SK-N-SH treated with all-trans-retinoic acid at 6 μM for 48 hours (cell line): Measurements from ENCODE around the gene SENP1.

Experiments used
- ARNTL ChIP-seq: fragments of 450-650 bp; formaldehyde crosslinking; IDR thresholded peaks from 2 replicates; pipeline ENCODE4 v1.5.0; 2020; ENCODE audit warnings: low read depth, mild to moderate bottlenecking, moderate library complexity, borderline replicate concordance
- ESRRG ChIP-seq: fragments of 250-450 bp; sonication (Bioruptor Pico); IDR thresholded peaks from 2 replicates; pipeline ENCODE4 v1.6.1; 2021; ENCODE audit warnings: mild to moderate bottlenecking
- GLIS3 ChIP-seq: fragments of 250-450 bp; sonication (Bioruptor Pico); IDR thresholded peaks from 2 replicates; pipeline ENCODE4 v1.5.0; 2020; ENCODE audit warnings: mild to moderate bottlenecking, moderate library complexity
- ISL1 ChIP-seq: fragments of 250-450 bp; sonication (Bioruptor Pico); IDR thresholded peaks from 2 replicates; pipeline ENCODE4 v2.1.2; 2022; ENCODE audit warnings: mild to moderate bottlenecking, moderate library complexity
- OSR1 ChIP-seq: fragments of 250-450 bp; sonication (Bioruptor Pico); IDR thresholded peaks from 2 replicates; pipeline ENCODE4 v1.8.0; 2022; ENCODE audit warnings: moderate library complexity, mild to moderate bottlenecking, inconsistent platforms
- RARB ChIP-seq: fragments of 250-450 bp; sonication (Bioruptor Pico); IDR thresholded peaks from 2 replicates; pipeline ENCODE4 v1.8.0; 2021; ENCODE audit warnings: mild to moderate bottlenecking, moderate library complexity
- SNAI2 ChIP-seq: fragments of 250-450 bp; sonication (Bioruptor Pico); IDR thresholded peaks from 2 replicates; pipeline ENCODE4 v1.5.0; 2020; ENCODE audit warnings: mild to moderate bottlenecking, moderate library complexity
- TOX ChIP-seq: fragments of 250-450 bp; sonication (Bioruptor Pico); IDR thresholded peaks from 2 replicates; pipeline ENCODE4 v1.8.0; 2021; ENCODE audit warnings: mild to moderate bottlenecking, moderate library complexity, borderline replicate concordance
- ZFP30 ChIP-seq: fragments of 450-650 bp; formaldehyde crosslinking; IDR thresholded peaks from 2 replicates; pipeline ENCODE4 v1.5.0; 2022; ENCODE audit warnings: mild to moderate bottlenecking, moderate library complexity
- ZNF565 ChIP-seq: fragments of 450-650 bp; formaldehyde crosslinking; conservative IDR thresholded peaks from 2 replicates; pipeline ENCODE4 v1.5.0; 2020; ENCODE audit warnings: low read depth, mild to moderate bottlenecking, moderate library complexity

GRCh38 chr12:48043771-48044170 lies 62.1 kb downstream of the SENP1 start:
- TF ChIP-seq ESRRG (CRISPR knock-in tag) (no peak), ARNTL (CRISPR knock-in tag) (no peak), ZFP30 (CRISPR knock-in tag) (no peak), GLIS3 (no peak), RARB (no peak), OSR1 (CRISPR knock-in tag) (no peak), SNAI2 (CRISPR knock-in tag) (no peak), TOX (CRISPR knock-in tag) (no peak), ZNF565 (no peak), ISL1 (CRISPR knock-in tag) (no peak)
